GM18519 (cell line): Measurements from ENCODE around the gene ARHGEF35.
"Not testable (repeated sequence)": the region's sequence is repeated elsewhere in the genome, so short reads cannot be mapped to it uniquely, and the experiment has no call there.

Experiments
- ATAC-seq: cut with Tn5 transposase; IDR thresholded peaks from one replicate; pipeline ENCODE4 v1.9.1; 2021; ENCODE audit warnings: mild to moderate bottlenecking, moderate library complexity; ENCODE audit not compliant: unreplicated experiment, low FRiP score

ARHGEF35 gene

DNA sequence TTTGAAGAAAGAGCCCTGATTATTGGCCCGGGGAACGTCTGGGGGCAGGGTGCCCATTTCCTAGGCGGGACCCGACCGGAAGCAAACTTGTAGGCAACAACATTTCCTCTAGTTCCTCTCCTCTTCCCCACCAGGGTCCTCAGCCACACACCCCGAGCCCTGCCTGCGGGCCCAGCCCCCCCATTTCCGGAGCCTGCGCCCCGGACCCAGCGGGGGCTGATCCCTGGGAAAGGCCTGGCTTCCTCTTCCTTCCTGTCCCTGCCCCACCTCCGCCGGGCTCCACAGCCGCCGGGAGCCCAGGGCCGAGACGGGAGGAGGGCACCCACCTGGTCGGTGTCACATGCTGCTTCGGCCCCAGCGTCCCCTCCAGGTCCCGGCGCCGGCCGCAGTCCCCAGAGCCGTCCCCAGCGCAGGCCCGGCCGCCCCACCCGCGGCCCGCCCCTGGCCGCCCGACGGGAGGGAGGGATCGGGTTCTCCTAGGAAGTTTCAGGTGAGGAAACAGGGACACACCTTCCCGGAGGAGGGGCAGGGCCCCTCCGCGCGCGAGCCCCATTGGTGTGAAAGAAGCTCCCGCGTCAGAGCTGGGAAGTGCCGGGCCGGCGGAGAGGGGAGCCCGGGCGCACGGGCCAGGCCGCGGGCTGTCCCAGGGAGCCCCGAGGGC, at the start of gene ARHGEF35:
Gene ARHGEF35 (minus strand): TSS at position 622 of the 661 bp plus-strand sequence. CDS start 7,450 bp downstream, outside the sequence.
- ATAC-seq = peak; percentile 42

DNA sequence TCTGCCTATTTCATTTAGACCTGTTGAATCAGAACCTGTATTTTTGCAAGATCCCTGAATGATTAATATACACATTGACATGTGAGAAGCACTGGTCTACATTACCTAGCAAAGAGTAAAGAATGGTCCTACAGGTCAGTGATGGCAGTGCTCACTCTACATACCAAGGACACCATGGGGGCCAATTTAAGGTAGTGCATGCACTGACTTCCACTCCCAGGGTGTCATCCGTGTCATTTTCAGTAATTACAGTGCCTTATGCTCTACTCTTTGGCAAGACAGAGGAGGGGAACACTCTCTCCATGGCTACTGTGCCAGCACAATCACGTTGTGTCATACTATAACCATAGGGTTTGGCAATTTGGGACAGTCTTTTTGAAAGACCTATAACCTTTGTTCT, 49.7 kb upstream of the ARHGEF35 start:
- not testable (repeated sequence) for ATAC-seq

DNA sequence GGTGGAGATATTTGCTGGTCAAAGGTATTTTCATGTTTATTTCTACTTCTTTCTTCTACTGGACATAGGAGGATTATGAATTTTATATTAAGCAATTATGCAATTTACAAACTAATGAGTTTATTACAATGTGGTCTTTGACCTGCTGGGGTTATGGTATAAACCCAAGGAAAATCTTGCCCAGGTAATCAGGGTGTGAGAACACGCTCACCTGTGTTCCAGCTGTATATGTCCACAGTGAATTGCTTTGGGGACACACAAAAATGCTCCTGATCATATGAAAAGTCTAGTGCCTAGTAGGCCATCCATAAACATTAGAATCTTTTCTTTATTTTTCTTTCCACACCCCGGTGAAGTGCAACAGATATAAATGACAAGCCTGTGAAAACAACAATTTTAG, 43.7 kb upstream of the ARHGEF35 start, which contains the start of gene OR2A42:
Gene OR2A42 (minus strand): TSS at position 241 of the 400 bp plus-strand sequence. CDS start 6,762 bp downstream, outside the sequence.
- not testable (repeated sequence) for ATAC-seq

DNA sequence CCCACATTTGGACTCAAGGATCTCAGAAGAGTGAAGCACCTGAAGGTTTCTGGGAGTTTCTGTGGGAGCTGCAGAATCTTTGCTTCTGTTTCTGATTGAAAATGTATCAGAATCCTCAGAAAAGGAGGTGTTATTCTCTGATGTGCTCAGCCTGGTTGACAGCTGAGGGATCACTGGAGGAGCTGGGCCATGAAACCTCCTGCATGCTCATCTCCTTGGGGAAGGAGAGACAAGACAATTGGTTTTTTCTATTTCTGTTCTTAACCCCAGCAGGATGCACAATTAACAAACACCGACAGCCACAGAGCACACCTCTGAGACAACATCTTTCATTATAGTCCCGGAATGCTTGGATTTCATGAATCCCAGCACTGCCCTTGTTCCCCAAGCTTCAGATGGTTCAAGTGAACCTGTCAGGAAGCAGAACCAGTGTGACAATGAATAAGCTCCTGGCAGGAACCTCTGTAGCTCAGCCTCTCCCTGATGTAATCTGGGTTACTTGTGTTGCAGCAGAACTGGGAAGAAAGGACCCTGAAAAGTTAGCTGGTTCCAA, 43.0 kb upstream of the ARHGEF35 start:
- ATAC-seq = not testable (repeated sequence)

DNA sequence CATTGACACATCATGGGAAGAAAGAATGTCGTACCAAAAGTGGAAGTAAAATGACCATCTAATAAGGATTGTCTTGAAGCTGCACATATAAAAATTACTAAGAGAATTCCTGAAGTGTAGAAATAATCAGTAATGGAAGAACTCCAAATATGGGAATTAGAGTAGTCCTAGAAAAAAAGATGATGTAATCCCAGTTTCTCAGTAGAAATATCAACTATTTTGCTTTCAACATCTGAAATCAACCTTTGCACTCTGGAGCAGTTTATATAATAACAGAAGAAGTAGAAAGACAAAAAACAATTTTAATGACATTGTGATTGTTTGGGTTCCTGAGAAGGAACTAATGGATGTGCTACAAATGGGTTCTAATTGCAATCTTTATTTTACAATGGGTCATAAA, 37.4 kb upstream of the ARHGEF35 start:
- ATAC-seq = not testable (repeated sequence)

DNA sequence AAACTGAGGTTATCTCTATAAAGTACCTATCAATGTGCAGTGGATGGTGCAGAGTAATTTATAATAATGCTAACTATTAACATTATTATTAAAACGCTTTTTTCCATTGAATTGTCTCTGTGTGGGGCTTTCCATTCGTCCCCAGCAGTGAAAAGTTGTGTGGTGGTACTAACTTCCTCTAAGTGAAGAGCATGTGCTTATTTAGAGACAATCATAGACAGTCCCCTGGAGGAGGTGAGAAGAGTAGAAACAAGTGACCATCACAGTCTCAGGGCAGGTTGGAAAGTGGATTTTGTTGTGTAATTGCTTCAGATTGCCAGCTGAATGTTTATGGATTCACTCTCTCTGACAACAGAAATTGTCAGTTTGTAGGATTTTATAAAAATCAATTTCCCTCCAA, 35.4 kb upstream of the ARHGEF35 start:
- ATAC-seq = not testable (repeated sequence)

DNA sequence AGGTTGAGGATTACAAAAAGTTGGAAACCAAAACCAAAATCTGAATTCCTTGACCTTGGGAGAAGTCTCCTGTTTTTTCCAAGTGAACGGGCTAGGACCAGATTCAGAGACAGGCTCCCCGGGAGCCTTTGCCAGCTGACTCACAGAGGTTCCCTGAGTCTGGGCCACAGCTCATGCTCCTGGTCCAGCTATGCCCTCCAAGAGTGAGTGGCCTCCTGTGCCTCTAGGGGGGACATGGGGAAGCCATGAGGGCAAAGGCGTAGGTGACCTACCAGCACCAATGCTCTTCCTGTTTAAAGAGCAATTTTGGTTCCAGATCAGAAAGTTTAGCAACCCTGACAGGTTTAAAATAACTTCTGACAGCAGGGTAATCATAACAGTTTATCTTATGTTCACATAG, 33.2 kb upstream of the ARHGEF35 start:
- not testable (repeated sequence) for ATAC-seq

DNA sequence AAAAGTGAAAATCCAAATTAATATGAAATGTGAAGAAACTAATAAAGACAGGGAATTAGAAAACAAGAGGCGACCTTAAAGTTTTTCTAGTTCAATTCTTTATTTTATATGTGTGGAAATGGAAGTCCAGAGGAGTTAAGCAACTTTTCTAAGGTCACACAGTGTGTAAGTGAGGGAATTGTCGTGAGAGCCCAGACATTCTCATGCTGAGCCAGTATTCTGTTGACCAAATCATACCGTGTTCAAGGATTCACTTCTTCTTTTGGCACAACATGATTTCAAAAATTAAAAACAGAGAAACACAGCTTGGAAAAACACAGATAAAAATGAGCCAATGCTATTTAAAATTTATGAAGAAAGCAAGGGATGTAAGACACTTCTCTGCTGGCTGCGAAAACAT, 31.2 kb upstream of the ARHGEF35 start:
- not testable (repeated sequence) for ATAC-seq

DNA sequence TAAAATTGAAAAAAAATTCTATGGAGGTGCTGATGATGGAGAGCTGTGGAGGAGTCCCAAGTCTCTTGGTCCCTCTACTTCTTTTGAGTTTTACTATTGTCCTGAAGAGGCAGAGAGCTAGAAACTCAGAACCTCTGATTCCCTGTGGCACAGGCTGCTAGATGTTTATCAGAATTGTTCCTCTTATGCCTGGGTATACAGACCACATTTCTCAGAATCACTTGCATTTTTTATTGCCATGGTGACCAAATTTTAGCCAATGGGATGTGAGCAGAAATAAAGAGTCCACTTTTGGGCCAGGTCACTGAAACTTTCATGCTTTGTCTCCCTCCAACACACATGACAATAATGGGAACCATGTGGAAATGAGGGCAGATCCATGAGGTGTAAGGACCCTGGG, 28.0 kb upstream of the ARHGEF35 start:
- not testable (repeated sequence) for ATAC-seq

DNA sequence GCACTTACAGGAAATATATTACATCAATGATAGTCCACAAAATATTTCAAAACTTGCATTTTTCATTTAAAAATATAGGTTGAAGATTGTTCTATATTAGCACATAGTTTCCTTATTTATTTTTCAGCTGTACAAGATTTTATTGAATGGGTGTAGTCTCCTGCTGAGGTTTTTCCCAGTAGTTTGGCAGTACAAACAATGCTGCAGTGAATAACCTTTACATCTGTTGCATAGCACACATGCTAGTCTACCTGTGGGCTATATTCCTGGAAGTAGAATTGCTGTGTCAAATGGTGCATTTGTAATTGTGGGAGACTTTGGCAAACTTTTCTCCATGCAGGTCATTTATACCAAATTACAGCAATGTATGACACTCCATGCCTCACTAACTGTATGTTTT, 24.9 kb upstream of the ARHGEF35 start:
- ATAC-seq = not testable (repeated sequence)

DNA sequence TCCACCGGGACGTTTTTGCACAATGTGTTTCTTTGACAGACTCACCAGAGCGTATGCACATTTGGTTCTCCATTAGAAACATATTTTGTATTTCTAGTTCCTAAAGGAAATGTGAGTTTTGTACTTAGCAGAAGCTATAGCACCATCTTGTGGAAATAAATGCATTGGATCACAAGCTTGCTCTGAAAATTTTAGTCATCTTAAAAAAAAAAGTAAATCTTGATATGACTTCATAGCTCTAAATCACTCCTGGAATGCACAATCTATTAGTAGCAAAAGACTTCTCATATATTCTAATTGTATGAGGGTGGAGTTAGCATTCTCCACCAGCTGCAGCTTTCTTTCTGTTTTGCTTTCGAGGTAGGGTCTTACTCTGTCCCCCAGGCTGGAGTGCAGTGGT, 23.5 kb upstream of the ARHGEF35 start:
- peak; percentile 39 for ATAC-seq

DNA sequence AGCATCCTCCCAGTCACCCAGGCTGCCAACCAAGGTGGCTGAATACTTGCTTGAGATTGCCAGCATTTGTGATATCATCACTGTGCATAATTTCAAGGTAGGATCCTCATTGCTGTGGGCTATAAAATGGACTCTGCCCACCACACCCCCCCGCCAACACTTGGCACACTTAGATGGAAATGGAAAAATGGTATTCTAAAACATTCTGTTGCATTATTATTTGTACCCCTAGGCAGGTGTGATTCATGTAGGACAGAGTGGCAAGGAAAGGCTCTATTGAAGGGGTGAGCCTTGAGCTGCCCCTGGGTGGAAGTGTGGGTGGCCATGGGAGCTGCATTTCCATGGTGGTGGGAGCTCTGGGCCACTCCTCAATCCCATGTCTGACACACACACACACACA, 22.9 kb upstream of the ARHGEF35 start:
- not testable (repeated sequence) for ATAC-seq

DNA sequence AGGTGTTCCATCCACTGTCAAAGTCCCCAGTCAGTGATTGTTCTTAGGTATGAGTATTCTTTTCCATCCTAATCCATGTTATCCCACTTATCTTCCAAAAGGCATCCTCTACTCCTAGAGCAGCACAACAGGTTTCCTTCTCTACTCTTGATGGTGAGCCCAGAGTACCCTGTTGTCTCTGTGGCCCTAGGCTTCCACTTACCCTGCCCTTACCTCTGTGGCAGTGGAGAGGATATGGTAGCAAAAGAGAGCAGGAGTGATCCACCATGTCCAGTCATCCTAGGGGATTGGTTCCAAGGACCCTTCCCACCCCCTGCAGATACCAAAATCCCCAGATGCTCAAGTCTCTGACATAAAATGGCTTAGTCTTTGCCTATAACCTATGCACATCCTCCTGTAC, 21.6 kb upstream of the ARHGEF35 start:
- ATAC-seq = not testable (repeated sequence)

DNA sequence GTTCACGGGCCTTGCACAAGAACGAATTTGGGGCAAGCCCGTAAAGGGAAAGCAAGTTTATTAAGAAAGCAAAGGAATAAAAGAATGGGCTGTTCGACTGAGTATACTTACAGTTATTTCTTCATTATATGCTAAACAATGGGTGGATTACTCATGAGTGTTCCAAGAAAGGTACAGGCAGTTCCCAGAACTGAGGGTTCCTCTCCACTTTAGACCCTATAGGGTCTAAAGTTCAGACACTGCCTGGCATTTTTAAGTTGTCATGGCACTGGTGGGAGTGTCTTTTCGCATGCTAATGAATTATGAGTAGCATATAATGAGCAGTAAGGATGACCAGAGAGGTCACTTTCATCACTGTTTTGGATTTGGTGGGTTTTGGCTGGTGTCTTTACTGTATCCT, 9.7 kb upstream of the ARHGEF35 start:
- ATAC-seq = not testable (repeated sequence)

DNA sequence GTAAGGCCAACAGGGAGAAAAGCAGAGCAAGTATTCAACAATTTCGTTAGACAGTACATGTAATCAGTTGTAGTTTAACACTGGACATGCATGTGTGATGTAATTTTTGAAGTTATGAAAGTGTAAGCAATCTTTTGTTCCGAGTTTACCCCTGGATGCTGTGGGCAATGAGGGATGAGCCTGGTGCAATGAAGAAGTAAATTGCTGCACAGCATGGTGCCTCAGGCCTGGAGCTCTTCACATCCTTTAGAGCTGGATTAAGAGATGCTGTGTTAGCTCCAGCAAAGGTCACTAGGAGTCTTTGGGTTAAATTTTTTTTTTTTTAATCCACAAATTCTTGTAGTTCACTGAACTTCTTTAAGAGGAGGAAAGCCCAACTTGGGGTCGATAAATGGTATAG, 7.5 kb upstream of the ARHGEF35 start:
- not testable (repeated sequence) for ATAC-seq

DNA sequence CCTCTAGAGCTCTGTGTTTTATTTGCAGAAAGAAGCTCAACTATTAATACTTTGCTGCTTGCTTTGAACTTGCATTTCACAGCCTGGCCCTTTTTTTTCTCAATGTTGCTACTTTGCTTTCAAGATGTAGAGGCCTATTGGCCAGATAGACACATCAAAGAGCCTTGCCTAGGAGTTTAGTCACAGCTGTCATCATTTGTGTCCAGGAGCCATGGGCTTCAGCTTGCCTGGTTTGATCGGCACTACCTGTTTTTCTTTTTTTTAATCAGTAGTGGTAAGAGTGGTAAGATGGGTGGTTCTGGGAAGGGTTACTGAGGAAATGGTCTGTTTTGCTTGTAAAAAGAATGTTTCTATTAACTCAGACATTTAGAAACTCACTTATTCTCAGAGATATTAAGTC, 6.3 kb upstream of the ARHGEF35 start:
- not testable (repeated sequence) for ATAC-seq

DNA sequence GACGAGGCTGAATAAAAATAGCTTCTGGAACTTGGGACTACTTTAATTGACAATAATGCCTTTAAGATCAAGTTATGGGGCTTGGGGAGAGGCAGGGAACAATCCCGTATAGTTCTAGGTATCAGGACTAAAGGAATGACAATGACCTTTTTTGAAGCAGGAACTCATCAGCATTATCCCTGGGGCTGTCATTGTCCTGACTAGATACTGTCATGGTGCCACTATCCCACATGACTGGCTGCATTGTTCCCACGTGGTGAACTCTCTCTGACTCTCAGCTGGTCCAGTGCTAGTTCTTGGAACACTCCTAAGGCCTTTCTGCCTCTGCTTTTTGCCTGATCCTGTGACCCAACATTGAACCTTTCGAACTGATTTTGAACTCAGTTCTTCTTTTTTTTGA, 3.3 kb upstream of the ARHGEF35 start:
- ATAC-seq = not testable (repeated sequence)

DNA sequence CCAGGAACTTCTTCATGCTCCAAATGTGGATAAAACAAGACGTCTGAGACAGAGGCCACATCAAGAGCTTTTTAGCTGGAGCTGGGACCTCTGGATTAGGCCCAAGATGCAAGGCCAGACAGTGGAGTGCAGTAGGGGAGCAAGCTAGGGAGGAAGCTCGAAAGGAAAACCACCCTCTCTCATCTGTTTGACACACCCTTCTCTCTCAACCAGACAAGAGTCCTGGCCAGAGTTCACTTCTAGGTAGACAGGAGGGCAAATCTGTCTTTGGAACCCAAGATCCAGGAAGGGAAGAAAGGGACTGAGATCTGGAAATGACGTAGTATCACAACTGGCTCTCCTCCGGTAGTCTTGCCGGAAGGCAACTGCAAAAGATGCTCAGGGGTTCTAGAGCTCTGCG, 1.2 kb downstream of the ARHGEF35 start:
- not testable (repeated sequence) for ATAC-seq

DNA sequence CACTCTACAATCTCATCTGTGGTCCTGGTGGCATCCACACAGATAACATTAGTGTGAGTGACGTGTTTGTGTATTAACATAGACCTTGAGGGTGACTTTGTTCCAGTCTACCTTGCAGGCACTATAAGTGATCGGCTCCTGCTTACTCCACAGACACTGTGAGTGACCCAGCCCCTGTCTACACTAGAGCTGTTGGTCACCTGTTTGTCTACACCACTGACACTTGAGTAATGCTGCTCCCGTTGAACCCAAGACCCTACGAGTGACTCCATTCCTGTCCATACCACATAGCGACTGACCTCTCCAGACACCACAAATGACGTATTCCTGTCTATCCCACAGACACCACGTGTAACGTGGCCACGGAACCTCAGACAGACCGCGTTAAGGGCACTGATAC, 1.9 kb downstream of the ARHGEF35 start:
- not testable (repeated sequence) for ATAC-seq

DNA sequence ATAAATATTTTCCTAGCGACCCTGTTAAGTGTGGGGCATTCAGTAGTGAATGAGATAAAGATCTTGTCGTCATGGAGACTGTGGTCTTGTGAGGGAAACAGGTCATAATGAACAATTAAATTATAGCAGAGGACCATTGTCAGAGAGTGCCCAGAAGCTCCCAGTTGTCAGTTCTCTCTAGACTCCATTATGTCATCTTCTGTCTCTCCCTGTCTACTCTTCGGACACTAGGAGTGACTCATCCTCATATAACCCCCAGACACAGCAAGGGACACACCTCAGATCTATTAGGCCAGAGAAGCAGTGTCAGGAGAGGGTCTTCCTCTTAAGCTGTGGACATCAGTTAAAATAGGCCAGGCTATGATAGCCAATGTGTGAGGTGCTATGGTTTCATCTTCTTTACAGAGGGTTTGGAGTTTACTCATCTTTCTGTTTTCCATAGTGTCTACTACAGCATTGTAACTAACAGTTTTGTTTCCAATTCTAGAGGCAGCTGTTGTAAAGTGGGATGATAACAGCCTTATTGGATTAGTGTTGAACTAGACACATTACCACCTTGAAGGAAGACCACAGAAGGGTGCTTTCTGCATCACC, 7.0 kb downstream of the ARHGEF35 start:
- not testable (repeated sequence) for ATAC-seq

DNA sequence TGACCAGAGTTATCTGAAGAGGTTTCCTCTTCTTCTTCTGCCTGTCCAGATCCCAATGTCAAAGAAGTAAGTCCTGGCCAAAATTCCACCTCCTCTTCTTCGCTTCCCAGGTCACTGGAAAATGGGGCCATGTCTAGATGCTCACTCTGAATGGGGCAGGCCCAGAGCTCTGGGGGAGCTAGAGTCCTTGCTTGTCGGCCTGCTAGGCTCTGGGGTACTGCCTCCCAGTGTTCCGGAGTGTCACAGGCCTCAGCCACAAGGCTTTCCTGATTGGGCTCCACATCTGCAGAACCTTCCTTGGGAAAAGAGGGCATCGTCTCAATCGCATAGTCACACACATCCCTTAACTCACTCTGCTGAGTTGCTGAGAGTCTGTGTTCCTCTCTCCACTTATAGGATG, 7.8 kb downstream of the ARHGEF35 start:
- not testable (repeated sequence) for ATAC-seq

DNA sequence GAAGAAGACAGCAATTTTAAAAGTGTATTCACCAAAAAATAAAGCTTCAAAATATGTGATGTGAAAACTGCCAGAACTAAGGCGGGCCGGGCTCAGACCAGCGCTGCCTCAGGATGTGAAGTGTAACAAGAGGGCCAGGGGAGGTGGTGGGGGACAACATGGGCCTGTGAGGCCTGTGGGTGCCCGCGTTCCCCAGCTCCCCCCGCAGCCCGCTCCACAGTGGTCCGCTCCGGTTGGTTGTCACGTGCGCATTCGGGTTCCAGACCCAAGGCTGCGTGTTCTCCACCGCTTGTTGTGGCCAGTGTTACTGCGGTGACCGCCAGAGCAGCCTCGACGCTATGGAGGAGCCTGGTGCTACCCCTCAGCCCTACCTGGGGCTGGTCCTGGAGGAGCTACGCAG, 12.5 kb downstream of the ARHGEF35 start, which contains the start of gene CTAGE4:
Gene CTAGE4 (plus strand): TSS at position 301 of the 400 bp plus-strand sequence. CDS start 38 bp downstream, at position 339.
- not testable (repeated sequence) for ATAC-seq
